Neural cell (in vitro differentiated cells): ENCODE data around the gene CREB3L2.

Source experiments
- EP300 ChIP-seq: fragments of 450-650 bp; conservative IDR thresholded peaks from 2 replicates; pipeline ENCODE4 v1.6.1; 2014; ENCODE audit warnings: antibody characterized with exemption, mild to moderate bottlenecking, moderate library complexity; ENCODE audit not compliant: poor library complexity, severe bottlenecking
- MXI1 ChIP-seq: fragments of 450-650 bp; conservative IDR thresholded peaks from 2 replicates; pipeline ENCODE4 v1.6.1; 2014; ENCODE audit warnings: antibody characterized with exemption, mild to moderate bottlenecking; ENCODE audit not compliant: poor library complexity, severe bottlenecking
- RAD21 ChIP-seq: fragments of 450-650 bp; conservative IDR thresholded peaks from 2 replicates; pipeline ENCODE4 v1.6.1; 2014; ENCODE audit warnings: antibody characterized with exemption, mild to moderate bottlenecking, moderate library complexity
- REST ChIP-seq: IDR thresholded peaks from 2 replicates; pipeline ENCODE4 v1.6.1; 2012; ENCODE audit warnings: borderline replicate concordance
- TF ChIP-seq, protein P1 (sequence below): fragments of 450-650 bp; IDR thresholded peaks from 2 replicates; pipeline ENCODE4 v1.5.1; 2014; ENCODE audit warnings: antibody characterized with exemption, mild to moderate bottlenecking, moderate library complexity; ENCODE audit not compliant: poor library complexity, severe bottlenecking

DNA sequence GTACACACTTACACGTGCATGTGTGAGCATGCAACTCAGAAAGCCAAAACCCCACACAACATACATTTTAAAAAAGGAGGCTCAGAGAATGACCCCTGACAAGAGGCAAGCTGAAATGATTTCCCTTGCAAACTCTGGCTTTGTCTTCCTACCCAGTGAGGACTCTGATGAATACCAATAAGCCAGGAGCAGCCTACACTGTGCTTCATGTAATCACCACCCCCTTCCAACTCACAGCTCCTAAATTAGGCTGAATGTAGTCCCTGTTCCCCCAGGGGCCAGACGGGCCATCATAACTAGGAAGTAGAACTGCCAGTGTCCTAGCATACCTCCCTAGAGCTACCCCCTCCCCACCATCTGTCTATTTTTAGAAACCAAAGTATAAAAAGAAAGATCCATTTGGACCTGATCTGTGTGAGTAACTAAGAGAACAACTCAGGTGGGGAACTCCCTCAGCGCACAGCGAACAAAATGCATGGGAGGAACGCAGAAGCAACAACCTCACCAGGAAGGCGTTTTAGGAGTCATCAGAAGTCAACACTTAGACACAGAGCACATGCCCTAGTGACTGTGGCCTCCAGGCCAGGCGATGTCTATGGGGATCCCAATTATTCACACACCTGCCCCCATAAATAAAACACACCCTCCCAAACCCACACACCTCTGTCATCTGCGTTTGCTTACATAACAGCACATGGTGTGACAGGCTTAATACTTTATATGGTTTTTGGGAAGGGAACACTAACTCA is 157.0 kb downstream of the CREB3L2 start:
- no peak for TF ChIP-seq RAD21
- no peak for TF ChIP-seq EP300
- no peak for TF ChIP-seq REST
- TF ChIP-seq, protein P1, sequence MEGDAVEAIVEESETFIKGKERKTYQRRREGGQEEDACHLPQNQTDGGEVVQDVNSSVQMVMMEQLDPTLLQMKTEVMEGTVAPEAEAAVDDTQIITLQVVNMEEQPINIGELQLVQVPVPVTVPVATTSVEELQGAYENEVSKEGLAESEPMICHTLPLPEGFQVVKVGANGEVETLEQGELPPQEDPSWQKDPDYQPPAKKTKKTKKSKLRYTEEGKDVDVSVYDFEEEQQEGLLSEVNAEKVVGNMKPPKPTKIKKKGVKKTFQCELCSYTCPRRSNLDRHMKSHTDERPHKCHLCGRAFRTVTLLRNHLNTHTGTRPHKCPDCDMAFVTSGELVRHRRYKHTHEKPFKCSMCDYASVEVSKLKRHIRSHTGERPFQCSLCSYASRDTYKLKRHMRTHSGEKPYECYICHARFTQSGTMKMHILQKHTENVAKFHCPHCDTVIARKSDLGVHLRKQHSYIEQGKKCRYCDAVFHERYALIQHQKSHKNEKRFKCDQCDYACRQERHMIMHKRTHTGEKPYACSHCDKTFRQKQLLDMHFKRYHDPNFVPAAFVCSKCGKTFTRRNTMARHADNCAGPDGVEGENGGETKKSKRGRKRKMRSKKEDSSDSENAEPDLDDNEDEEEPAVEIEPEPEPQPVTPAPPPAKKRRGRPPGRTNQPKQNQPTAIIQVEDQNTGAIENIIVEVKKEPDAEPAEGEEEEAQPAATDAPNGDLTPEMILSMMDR = no peak
- no peak for TF ChIP-seq MXI1
